Measurements from ENCODE around the gene SGCE.

SGCE gene

GRCh38 chr7:94664023-94664422 is 8.1 kb upstream of the SGCE start (continued):
- TF ChIP-seq PATZ1 (CRISPR knock-in tag; IDR thresholded peaks at IDR 0.05; ENCODE audit: borderline replicate concordance): no peak
- TF ChIP-seq ZFP3 (CRISPR knock-in tag; IDR thresholded peaks at IDR 0.05): no peak
- TF ChIP-seq ESRRG (CRISPR knock-in tag; IDR thresholded peaks at IDR 0.05): no peak
- TF ChIP-seq SNAI2 (CRISPR knock-in tag; IDR thresholded peaks at IDR 0.05): no peak

- TF ChIP-seq ZNF565 (CRISPR knock-in tag; conservative IDR thresholded peaks at IDR 0.05; ENCODE audit: low read depth): no peak
- no peak for TF ChIP-seq POU6F1 (CRISPR knock-in tag; IDR thresholded peaks at IDR 0.05; ENCODE audit: borderline replicate concordance, low read depth)
- TF ChIP-seq ISL1 (CRISPR knock-in tag; IDR thresholded peaks at IDR 0.05): no peak
- TF ChIP-seq CREB5 (CRISPR knock-in tag; IDR thresholded peaks at IDR 0.05; ENCODE audit: low read depth): no peak
- no peak for TF ChIP-seq CSDC2 (CRISPR knock-in tag; IDR thresholded peaks at IDR 0.05)
- no peak for TF ChIP-seq ZC3H10 (CRISPR knock-in tag; IDR thresholded peaks at IDR 0.05)
- no peak for TF ChIP-seq ARNTL (CRISPR knock-in tag; IDR thresholded peaks at IDR 0.05; ENCODE audit: borderline replicate concordance, low read depth)
- TF ChIP-seq ZNF8 (CRISPR knock-in tag; IDR thresholded peaks at IDR 0.05): no peak
- TF ChIP-seq TCF4 (CRISPR knock-in tag; IDR thresholded peaks at IDR 0.05; ENCODE audit: borderline replicate concordance): no peak
- no peak for TF ChIP-seq GLIS3 (CRISPR knock-in tag; IDR thresholded peaks at IDR 0.05)
- ATAC-seq: no peak
These were observed 6.6 kb upstream of the SGCE start for GRCh38 chr7:94662548-94662947.

- no peak for ATAC-seq
- no peak for TF ChIP-seq GLIS3 (CRISPR knock-in tag; IDR thresholded peaks at IDR 0.05)
- TF ChIP-seq OSR1 (CRISPR knock-in tag; IDR thresholded peaks at IDR 0.05): no peak
- TF ChIP-seq CSRNP3 (CRISPR knock-in tag; IDR thresholded peaks at IDR 0.05): no peak
- no peak for TF ChIP-seq ZNF8 (CRISPR knock-in tag; IDR thresholded peaks at IDR 0.05)
- no peak for TF ChIP-seq TOX (CRISPR knock-in tag; IDR thresholded peaks at IDR 0.05; ENCODE audit: borderline replicate concordance)
- TF ChIP-seq CSDC2 (CRISPR knock-in tag; IDR thresholded peaks at IDR 0.05): no peak
- no peak for TF ChIP-seq ZC3H10 (CRISPR knock-in tag; IDR thresholded peaks at IDR 0.05)
- no peak for TF ChIP-seq PATZ1 (CRISPR knock-in tag; IDR thresholded peaks at IDR 0.05; ENCODE audit: borderline replicate concordance)
These were observed 4.1 kb upstream of the SGCE start for GRCh38 chr7:94660006-94660405.

GRCh38 chr7:94658826-94659225 is 2.9 kb upstream of the SGCE start:
- no peak for ATAC-seq
- TF ChIP-seq ZFP3 (CRISPR knock-in tag; IDR thresholded peaks at IDR 0.05) (no peak), PPARA (CRISPR knock-in tag; IDR thresholded peaks at IDR 0.05; ENCODE audit: borderline replicate concordance) (no peak), OSR1 (CRISPR knock-in tag; IDR thresholded peaks at IDR 0.05) (no peak), ARNTL (CRISPR knock-in tag; IDR thresholded peaks at IDR 0.05; ENCODE audit: borderline replicate concordance, low read depth) (no peak), ESRRG (CRISPR knock-in tag; IDR thresholded peaks at IDR 0.05) (no peak), ZNF70 (CRISPR knock-in tag; IDR thresholded peaks at IDR 0.05) (no peak), CREB5 (CRISPR knock-in tag; IDR thresholded peaks at IDR 0.05; ENCODE audit: low read depth) (no peak), BACH2 (CRISPR knock-in tag; IDR thresholded peaks at IDR 0.05; ENCODE audit: borderline replicate concordance) (no peak), CSRNP3 (CRISPR knock-in tag; IDR thresholded peaks at IDR 0.05) (no peak), ZNF8 (CRISPR knock-in tag; IDR thresholded peaks at IDR 0.05) (no peak), PATZ1 (CRISPR knock-in tag; IDR thresholded peaks at IDR 0.05; ENCODE audit: borderline replicate concordance) (no peak)
